Naive thymus-derived CD4-positive, alpha-beta T cell (primary cell): Measurements from ENCODE around the gene C9orf50. TPM values are rescaled to one million over a fixed set of nuclear protein-coding genes. Genes with fewer than 3 reads are reported as not detected.

Experiments
- ATAC-seq: fragments of 150-1000 bp; cut with Tn5 transposase; 2 replicates; pipeline ENCODE4 v1.10.0; 2021; ENCODE audit warnings: mild to moderate bottlenecking, moderate library complexity
- CTCF ChIA-PET: fragments of 350-600 bp; sonication (Branson Sonifier 250); formaldehyde crosslinking; loops from one replicate; lab custom pipeline; 2021; ENCODE audit warnings: antibody characterized with exemption; lab: Charles Lee
- POLR2A ChIA-PET: fragments of 350-600 bp; sonication (Branson Sonifier 250); formaldehyde crosslinking; loops from one replicate; lab custom pipeline; 2021; ENCODE audit warnings: antibody characterized with exemption, inconsistent platforms; lab: Charles Lee
- DNase-seq, 9 donors: peaks; one replicate each; pipeline versions ENCODE4 v3.0.0 to v3.0.0-alpha.2; 2020 to 2022; ENCODE audit warnings: mixed read lengths in 1 of 9
- H3K27ac ChIP-seq: one replicate; pipeline ENCODE4 v1.7.0; 2013; ENCODE audit warnings: mild to moderate bottlenecking, low read depth, low read length, moderate library complexity
- H3K27me3 ChIP-seq, 2 donors: one replicate each; pipeline ENCODE4 v1.7.0; 2013; ENCODE audit warnings: low read length in 2 of 2, mild to moderate bottlenecking in 2 of 2, moderate library complexity in 2 of 2; ENCODE audit not compliant: control insufficient read depth in 2 of 2, insufficient read depth in 2 of 2
- H3K36me3 ChIP-seq, 3 experiments: 1 replicate in 2 of 3; 2 replicates in 1 of 3; pipeline ENCODE4 v1.7.0; 2013; ENCODE audit warnings: low read length in 3 of 3, mild to moderate bottlenecking in 3 of 3, moderate library complexity in 1 of 3; ENCODE audit not compliant: insufficient read depth in 3 of 3, control insufficient read depth in 2 of 3
- H3K4me1 ChIP-seq, 2 donors: one replicate each; pipeline ENCODE4 v1.7.0; 2013; ENCODE audit warnings: low read length in 2 of 2, mild to moderate bottlenecking in 2 of 2, moderate library complexity in 1 of 2; ENCODE audit not compliant: control insufficient read depth in 2 of 2, insufficient read depth in 2 of 2
- H3K4me3 ChIP-seq: 2 replicates; pipeline ENCODE4 v1.7.0; 2013; ENCODE audit warnings: mild to moderate bottlenecking, low read length
- H3K9me3 ChIP-seq, 3 experiments: 1 replicate in 2 of 3; 2 replicates in 1 of 3; pipeline ENCODE4 v1.7.0; 2013; ENCODE audit warnings: low read length in 3 of 3; ENCODE audit not compliant: control insufficient read depth in 2 of 3
- H3K27ac Mint-ChIP-seq, 9 donors: one replicate each; pipeline ENCODE4 v1.8.0; 2020 to 2022; ENCODE audit warnings: mixed read lengths in 9 of 9, mild to moderate bottlenecking in 8 of 9, moderate library complexity in 5 of 9, inconsistent platforms in 2 of 9
- H3K27me3 Mint-ChIP-seq, 5 donors: one replicate each; pipeline ENCODE4 v1.8.0; 2021 to 2022; ENCODE audit warnings: mixed read lengths in 5 of 5, mild to moderate bottlenecking in 1 of 5
- H3K36me3 Mint-ChIP-seq, 5 donors: one replicate each; pipeline ENCODE4 v1.8.0; 2020 to 2022; ENCODE audit warnings: mixed read lengths in 5 of 5, mild to moderate bottlenecking in 3 of 5, inconsistent platforms in 1 of 5
- H3K4me1 Mint-ChIP-seq, 7 donors: one replicate each; pipeline ENCODE4 v1.8.0; 2020 to 2022; ENCODE audit warnings: mixed read lengths in 7 of 7, mild to moderate bottlenecking in 3 of 7, inconsistent platforms in 1 of 7
- H3K4me3 Mint-ChIP-seq, 10 donors: one replicate each; pipeline ENCODE4 v1.8.0; 2020 to 2022; ENCODE audit warnings: mild to moderate bottlenecking in 10 of 10, mixed read lengths in 10 of 10, moderate library complexity in 6 of 10, inconsistent platforms in 2 of 10
- H3K9me3 Mint-ChIP-seq, 11 donors: one replicate each; pipeline ENCODE4 v1.8.0; 2020 to 2022; ENCODE audit warnings: mixed read lengths in 11 of 11, mild to moderate bottlenecking in 4 of 11, inconsistent platforms in 1 of 11, moderate library complexity in 1 of 11
- intact Hi-C, 2 donors: fragments of 100-400 bp; cut with micrococcal nuclease; formaldehyde crosslinking; loops; one replicate each; pipeline ENCODE4 v1.15.1; 2023
- polyA plus RNA-seq, 2 donors: library from polyadenylated mRNA; unstranded; fragments of 300-500 nt; fragmentation: Illumina TruSeq; gene quantifications; one replicate each; pipeline ENCODE4 v1.2.3, GENCODE V29; 2021
- total RNA-seq, 6 experiments: library from RNA in 5 of 6; stranded (reverse) in 5 of 6; gene quantifications; 1 replicate in 5 of 6; 2 replicates in 1 of 6; pipeline ENCODE4 v1.2.3 and lab custom pipeline; 2021 to 2026

C9orf50 gene
- total and polyA plus RNA-seq, 7 experiments from 2014 or later, result not detected

DNA sequence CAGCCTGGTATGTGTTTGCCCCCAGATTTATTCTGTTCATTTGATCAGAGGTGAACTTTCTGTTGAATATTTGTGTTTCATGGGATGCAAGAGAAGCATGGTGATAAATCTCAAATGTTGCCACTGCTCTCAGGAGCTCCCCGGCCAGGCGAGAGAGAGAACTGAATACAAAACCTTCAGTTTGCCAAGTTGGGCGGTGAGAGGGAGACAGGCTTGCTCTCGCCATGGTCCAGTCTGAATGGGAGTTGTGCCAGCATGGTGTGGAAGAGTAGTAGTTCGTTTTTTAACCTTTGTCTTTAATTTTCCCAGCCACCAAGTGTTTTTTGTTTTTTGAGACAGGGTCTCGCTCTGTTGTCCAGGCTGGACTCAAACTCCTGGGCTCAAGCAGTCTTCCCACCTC, 7.8 kb upstream of the C9orf50 start:
- peaks cover 0 to 35% (median 4%) of the 10 kb centered on the region in 3 experiments for H3K36me3 ChIP-seq
- DNase-seq (no peak), ATAC-seq (no peak)
- no peak overlapping the region for H3K4me3 ChIP-seq
- peak overlapping the region in 6 of 10 donors; percentile 29 to 95 (median 46) for H3K4me3 Mint-ChIP-seq
- H3K9me3 Mint-ChIP-seq, result peaks cover 0 to 4% (median 0%) of the 10 kb centered on the region in 11 donors
- H3K4me1 Mint-ChIP-seq, result peaks cover 41 to 74% (median 68%) of the 10 kb centered on the region in 7 donors
- H3K4me1 ChIP-seq, result peaks cover 27 to 42% of the 10 kb centered on the region in 2 donors
- H3K27me3 Mint-ChIP-seq, result no peaks in the 10 kb centered on the region
- H3K9me3 ChIP-seq, result no peaks in the 10 kb centered on the region
- peaks cover 0 to 5% (median 0%) of the 10 kb centered on the region in 5 donors for H3K36me3 Mint-ChIP-seq
- peak overlapping the region in 7 of 9 donors; percentile 13 to 94 (median 56) for H3K27ac Mint-ChIP-seq
- H3K27ac ChIP-seq, result peak overlapping the region; percentile 89
- POLR2A ChIA-PET, result interaction anchor here (2.7 kb wide), 1 partner anchor 8 kb away, joined by 8 read pairs; no protein-coding TSS in a partner anchor
- H3K27me3 ChIP-seq, result no peaks in the 10 kb centered on the region
- CTCF ChIA-PET, result no interaction called here
- intact Hi-C loops, result loop anchor here (5.0 to 10.0 kb wide), 5 partner anchors 164 to 259 kb away; partner anchors contain the start of gene TOR1B (in 1 of the 2)

DNA sequence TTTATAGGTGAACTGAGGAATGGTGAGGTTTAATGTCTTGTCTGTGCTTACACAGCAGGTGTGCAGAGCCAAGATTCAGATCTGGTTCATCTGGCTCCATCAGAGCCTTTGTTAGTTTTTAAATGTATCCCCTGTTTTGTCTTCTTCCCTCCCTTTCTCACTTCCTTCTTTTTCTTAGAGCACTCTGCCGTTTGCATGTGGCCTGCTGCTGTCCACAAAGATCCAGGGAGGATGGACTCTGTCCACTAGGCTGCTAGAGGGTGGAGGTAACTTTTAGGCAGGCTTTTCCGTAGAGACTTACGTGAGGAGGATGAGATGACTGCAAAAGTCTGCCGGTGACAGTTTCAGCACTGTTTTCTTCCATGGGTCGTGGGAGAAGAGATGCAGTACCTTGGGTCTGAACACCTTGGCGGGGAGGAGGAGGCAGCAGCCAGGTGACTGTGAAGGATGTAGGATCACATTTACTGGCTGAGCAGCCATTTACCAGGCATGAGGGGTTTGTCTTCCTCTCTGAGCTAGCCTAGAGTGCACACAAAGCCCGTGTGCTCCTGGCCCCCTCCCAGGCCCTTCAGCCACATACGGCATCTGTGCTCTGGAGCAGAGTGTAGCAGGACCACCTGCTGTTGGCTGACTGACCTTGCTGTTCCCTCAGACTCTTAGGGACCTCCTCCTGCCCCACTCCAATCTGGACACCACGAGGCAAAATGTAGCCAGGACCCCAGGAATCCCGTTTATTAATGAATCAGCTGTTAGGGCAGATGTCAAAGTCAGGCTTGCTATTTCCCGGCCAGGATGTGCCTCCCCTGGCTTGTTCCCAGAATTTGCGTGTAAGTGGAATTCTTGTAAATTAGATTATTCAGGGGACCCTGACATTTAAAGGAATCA, 6.9 kb upstream of the C9orf50 start:
- intact Hi-C loops, result loop anchor here (5.0 to 10.0 kb wide), 5 partner anchors 165 to 260 kb away; partner anchors contain the start of gene TOR1B (in 1 of the 2)
- peak overlapping the region; percentile 85 to 95 (median 88) for H3K4me3 Mint-ChIP-seq
- peaks cover 41 to 74% (median 68%) of the 10 kb centered on the region in 7 donors for H3K4me1 Mint-ChIP-seq
- H3K27ac ChIP-seq, result peak overlapping the region; percentile 89
- peak overlapping the region; percentile 85 for H3K4me3 ChIP-seq
- H3K27me3 Mint-ChIP-seq, result peaks cover 0 to 6% (median 0%) of the 10 kb centered on the region in 5 donors
- peaks cover 0 to 26% (median 4%) of the 10 kb centered on the region in 3 experiments for H3K36me3 ChIP-seq
- H3K36me3 Mint-ChIP-seq, result peaks cover 0 to 5% (median 0%) of the 10 kb centered on the region in 5 donors
- ATAC-seq (no peak), DNase-seq (no peak)
- ChIA-PET POLR2A (interaction anchor here (0.6 to 5.6 kb wide), 5 partner anchors 9 to 489 kb away, joined by 4 to 35 read pairs (median 9); partner anchors contain the start of genes ASB6 and IER5L), CTCF (interaction anchor here (2.1 kb wide), 1 partner anchor 489 kb away, joined by 7 read pairs; no protein-coding TSS in a partner anchor)
- H3K4me1 ChIP-seq, result peaks cover 27 to 42% of the 10 kb centered on the region in 2 donors
- peaks cover 0 to 4% (median 0%) of the 10 kb centered on the region in 11 donors for H3K9me3 Mint-ChIP-seq
- no peaks in the 10 kb centered on the region for H3K9me3 ChIP-seq
- H3K27ac Mint-ChIP-seq, result peak overlapping the region; percentile 88 to 99 (median 94)
- H3K27me3 ChIP-seq, result no peaks in the 10 kb centered on the region

DNA sequence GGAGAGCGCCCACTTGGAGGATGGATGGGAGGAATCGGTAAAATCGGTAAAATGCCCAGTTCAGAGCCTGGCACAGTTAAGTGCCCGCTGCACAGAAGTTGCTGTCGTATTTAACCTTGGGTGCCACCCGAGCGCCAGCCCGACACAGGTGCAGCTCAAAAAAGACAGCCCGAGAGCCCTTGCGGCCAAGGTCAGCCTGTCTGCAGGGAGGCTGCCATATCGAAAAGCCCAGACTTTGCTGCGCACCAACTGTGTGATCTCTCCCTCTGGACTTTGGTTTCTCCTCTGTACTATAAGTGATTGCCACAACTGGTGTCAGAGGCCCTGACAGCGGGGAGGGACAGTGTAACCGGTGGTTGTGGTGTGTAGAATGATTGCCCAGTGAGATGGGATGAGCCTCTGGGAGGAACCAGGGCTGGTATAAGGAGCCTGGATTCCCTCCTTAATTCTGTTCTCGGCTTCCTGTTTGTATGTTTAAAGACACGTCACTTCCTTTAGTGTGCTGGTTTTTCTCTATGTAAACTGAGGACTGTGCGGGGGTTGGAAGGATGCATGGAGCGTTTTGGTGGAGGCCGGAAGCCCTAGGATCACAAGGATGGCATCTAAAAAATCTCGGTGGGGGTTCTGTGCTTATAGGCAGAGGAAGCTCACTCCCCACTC, 5.9 kb upstream of the C9orf50 start:
- Histone ChIP-seq H3K4me1 (peaks cover 27 to 42% of the 10 kb centered on the region in 2 donors), H3K36me3 (peaks cover 0 to 17% (median 0%) of the 10 kb centered on the region in 3 experiments), H3K27ac (peak overlapping the region; percentile 89), H3K9me3 (no peaks in the 10 kb centered on the region), H3K4me3 (peak overlapping the region; percentile 85), H3K27me3 (no peaks in the 10 kb centered on the region)
- ATAC-seq (peak; percentile 26), DNase-seq (peak in 6 of 9 donors; percentile 31 to 51 (median 42))
- H3K4me3 Mint-ChIP-seq, result peak overlapping the region; percentile 85 to 95 (median 88)
- intact Hi-C loops, result loop anchor here (1.0 to 10.0 kb wide), 10 partner anchors 16 to 590 kb away; partner anchors contain the start of genes ASB6 (in 2 of the 2), CRAT (in 1 of the 2), DOLPP1 (in 1 of the 2) and IER5L (in 1 of the 2)
- peaks cover 0 to 4% (median 0%) of the 10 kb centered on the region in 11 donors for H3K9me3 Mint-ChIP-seq
- H3K4me1 Mint-ChIP-seq, result peaks cover 39 to 68% (median 65%) of the 10 kb centered on the region in 7 donors
- ChIA-PET POLR2A (interaction anchor here (1.1 to 5.6 kb wide), 8 partner anchors 10 to 488 kb away, joined by 5 to 35 read pairs (median 8); partner anchors contain the start of genes ASB6 and IER5L), CTCF (interaction anchor here (0.7 to 4.8 kb wide), 6 partner anchors 13 to 501 kb away, joined by 3 to 58 read pairs (median 7); no protein-coding TSS in a partner anchor)
- H3K36me3 Mint-ChIP-seq, result peaks cover 0 to 1% (median 0%) of the 10 kb centered on the region in 5 donors
- peak overlapping the region; percentile 88 to 99 (median 94) for H3K27ac Mint-ChIP-seq
- H3K27me3 Mint-ChIP-seq, result peaks cover 0 to 12% (median 4%) of the 10 kb centered on the region in 5 donors

DNA sequence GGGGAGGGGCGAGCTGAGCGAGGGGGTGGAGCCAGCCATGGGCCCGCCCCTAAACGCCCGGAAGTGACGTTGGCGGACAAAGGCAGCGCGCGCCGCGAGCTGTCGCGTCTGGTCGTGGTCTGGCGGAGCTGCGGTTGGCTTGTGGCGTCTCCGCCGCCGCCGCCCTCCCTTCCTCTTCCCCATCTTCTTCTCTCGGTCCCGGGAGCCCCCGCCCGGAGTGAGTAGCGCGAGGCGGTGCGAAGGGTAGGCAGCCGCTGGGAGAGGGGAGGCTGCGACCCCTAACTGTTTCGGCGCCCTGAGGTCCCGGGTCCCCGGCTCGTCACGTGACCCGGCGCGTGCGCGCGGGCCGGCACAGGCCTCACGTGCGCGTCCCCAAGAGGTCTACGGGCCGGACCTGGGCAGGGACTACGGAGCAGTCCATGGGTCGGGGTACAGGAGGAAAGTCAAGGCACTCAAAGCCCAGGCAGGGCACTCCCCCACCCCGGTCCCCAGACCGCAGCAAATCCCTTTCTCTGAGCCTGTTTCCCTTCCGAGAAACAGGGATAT, 5.3 kb upstream of the C9orf50 start, which contains the start of gene NTMT1:
Gene NTMT1, plus strand, starts transcription at position 85 of the 546 bp plus-strand sequence. CDS start 6,541 bp downstream, outside the sequence.
- DNase-seq, result peak; percentile 88 to 94 (median 90)
- H3K4me1 Mint-ChIP-seq, result peaks cover 33 to 63% (median 59%) of the 10 kb centered on the region in 7 donors
- Histone ChIP-seq H3K4me1 (peaks cover 27 to 42% of the 10 kb centered on the region in 2 donors), H3K4me3 (peak within 1 kb of the TSS; percentile 85), H3K9me3 (no peaks in the 10 kb centered on the region), H3K27me3 (no peaks in the 10 kb centered on the region), H3K27ac (peak within 1 kb of the TSS; percentile 89), H3K36me3 (peaks cover 0 to 11% (median 0%) of the 10 kb centered on the region in 3 experiments)
- peak within 1 kb of the TSS; percentile 85 to 95 (median 88) for H3K4me3 Mint-ChIP-seq
- ChIA-PET CTCF (interaction anchor here (0.6 to 4.8 kb wide), 11 partner anchors 14 to 502 kb away, joined by 3 to 58 read pairs (median 4); no protein-coding TSS in a partner anchor), POLR2A (interaction anchor here (0.9 to 5.6 kb wide), 9 partner anchors 14 to 487 kb away, joined by 3 to 35 read pairs (median 6); partner anchors contain the start of genes ASB6 and IER5L)
- peak; percentile 93 for ATAC-seq
- peaks cover 4 to 18% (median 7%) of the 10 kb centered on the region in 5 donors for H3K27me3 Mint-ChIP-seq
- peak within 1 kb of the TSS; percentile 88 to 99 (median 94) for H3K27ac Mint-ChIP-seq
- intact Hi-C loops, result loop anchor here (1.0 to 10.0 kb wide), 10 partner anchors 16 to 590 kb away; partner anchors contain the start of genes ASB6 (in 2 of the 2), CRAT (in 1 of the 2), DOLPP1 (in 1 of the 2) and IER5L (in 1 of the 2)
- H3K36me3 Mint-ChIP-seq, result peaks cover 0 to 1% (median 0%) of the 10 kb centered on the region in 5 donors
- H3K9me3 Mint-ChIP-seq, result peaks cover 0 to 4% (median 0%) of the 10 kb centered on the region in 11 donors

DNA sequence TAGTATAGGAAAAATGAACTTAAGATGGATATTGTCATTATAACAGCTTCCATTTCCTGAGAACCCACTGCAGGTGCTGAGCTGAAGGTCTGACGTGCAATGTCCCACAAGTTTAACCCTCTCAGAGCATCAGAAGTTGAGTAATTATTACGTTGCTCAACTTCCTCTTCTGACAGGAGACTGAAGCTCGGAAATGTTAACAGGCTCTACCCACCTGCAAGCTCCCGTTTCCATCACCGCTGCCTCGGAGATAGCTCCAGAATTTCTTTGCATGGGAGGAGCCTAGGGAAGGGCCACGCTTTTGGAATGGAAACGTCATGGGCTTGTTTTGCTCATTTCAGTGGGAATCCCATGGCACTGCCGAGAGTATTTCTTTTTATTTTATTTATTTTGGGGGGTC, 4.0 kb upstream of the C9orf50 start:
- DNase-seq (peak in 6 of 9 donors; percentile 55 to 78 (median 64)), ATAC-seq (peak; percentile 28)
- H3K9me3 ChIP-seq, result no peaks in the 10 kb centered on the region
- POLR2A ChIA-PET, result interaction anchor here (0.6 to 5.6 kb wide), 11 partner anchors 9 to 738 kb away, joined by 3 to 35 read pairs (median 6); partner anchors contain the start of genes ASB6 and PTPA
- Mint-ChIP-seq H3K4me3 (peak overlapping the region; percentile 85 to 95 (median 88)), H3K4me1 (peaks cover 26 to 57% (median 52%) of the 10 kb centered on the region in 7 donors), H3K27ac (peak overlapping the region; percentile 77 to 99 (median 94)), H3K27me3 (peaks cover 8 to 23% (median 12%) of the 10 kb centered on the region in 5 donors), H3K9me3 (peaks cover 0 to 4% (median 0%) of the 10 kb centered on the region in 11 donors), H3K36me3 (peaks cover 0 to 1% (median 0%) of the 10 kb centered on the region in 5 donors)
- peaks cover 0 to 7% of the 10 kb centered on the region in 2 donors for H3K27me3 ChIP-seq
- CTCF ChIA-PET, result interaction anchor here (0.6 to 4.8 kb wide), 20 partner anchors 11 to 514 kb away, joined by 3 to 58 read pairs (median 5); partner anchors contain the start of gene PTPA
- peak overlapping the region; percentile 57 for H3K27ac ChIP-seq
- peaks cover 27 to 48% of the 10 kb centered on the region in 2 donors for H3K4me1 ChIP-seq
- intact Hi-C loops, result loop anchor here (1.0 to 10.0 kb wide), 8 partner anchors 14 to 486 kb away; partner anchors contain the start of gene TOR1B (in 1 of the 2)
- peaks cover 0 to 6% (median 0%) of the 10 kb centered on the region in 3 experiments for H3K36me3 ChIP-seq
- H3K4me3 ChIP-seq, result peak overlapping the region; percentile 23
